HEK293 (cell line): ENCODE measurements around the gene TPCN2.

ENCODE experiments used
- CTCF ChIA-PET: fragments of 350-600 bp; formaldehyde crosslinking; extraction: SDS; loops from one replicate; lab custom pipeline; 2021; ENCODE audit warnings: antibody characterized with exemption; lab: Yijun Ruan, JAX
- POLR2A ChIA-PET: fragments of 300-600 bp; formaldehyde crosslinking; extraction: SDS; loops from one replicate; lab custom pipeline; 2020; ENCODE audit warnings: antibody characterized with exemption, inconsistent platforms; lab: Yijun Ruan, JAX
- H3K27ac ChIP-seq: fragments of 200-500 bp; sonication (Bioruptor generic); 2 replicates; pipeline ENCODE4 v1.5.1; 2014; ENCODE audit warnings: low read depth, low read length, control low read depth, inconsistent platforms; ENCODE audit errors: extremely low read depth
- H3K36me3 ChIP-seq, 2 experiments: fragments of 200-500 bp in 1 of 2; sonication (Bioruptor generic) in 1 of 2; 1 replicate in 1 of 2; 2 replicates in 1 of 2; pipeline ENCODE4 v1.5.1; 2014 to 2017; ENCODE audit warnings: inconsistent platforms in 2 of 2, low read length in 2 of 2; ENCODE audit not compliant: control insufficient read depth in 2 of 2, insufficient read depth in 1 of 2
- H3K4me1 ChIP-seq: fragments of 200-500 bp; sonication (Bioruptor generic); 2 replicates; pipeline ENCODE4 v1.5.1; 2014; ENCODE audit warnings: mild to moderate bottlenecking, low read length, inconsistent platforms; ENCODE audit not compliant: control insufficient read depth, insufficient read depth
- H3K4me3 ChIP-seq: 2 replicates; pipeline ENCODE4 v1.5.1; 2011; ENCODE audit warnings: low read depth, mild to moderate bottlenecking, control low read depth, low read length, moderate library complexity
- H3K9me3 ChIP-seq: fragments of 200-500 bp; sonication (Bioruptor generic); 2 replicates; pipeline ENCODE4 v1.5.1; 2014; ENCODE audit warnings: low read depth, low read length, inconsistent platforms; ENCODE audit not compliant: control insufficient read depth, insufficient read depth
- GLI4 ChIP-seq: fragments of 450-650 bp; formaldehyde crosslinking; IDR thresholded peaks from 2 replicates; pipeline ENCODE4 v1.5.1; 2016; ENCODE audit warnings: missing biosample characterization, missing genetic modification characterization
- HOXC10 ChIP-seq: sonication (generic); formaldehyde crosslinking; IDR thresholded peaks from 2 replicates; pipeline ENCODE4 v1.8.1; 2023; ENCODE audit warnings: mild to moderate bottlenecking, missing genetic modification reagents
- REPIN1 ChIP-seq: fragments of 450-650 bp; formaldehyde crosslinking; IDR thresholded peaks from 2 replicates; pipeline ENCODE4 v1.5.1; 2017; ENCODE audit warnings: missing biosample characterization, missing genetic modification characterization, low read depth
- SP7 ChIP-seq: fragments of 450-650 bp; formaldehyde crosslinking; IDR thresholded peaks from 2 replicates; pipeline ENCODE4 v1.5.1; 2016; ENCODE audit warnings: missing biosample characterization, missing genetic modification characterization
- WT1 ChIP-seq: fragments of 450-650 bp; formaldehyde crosslinking; IDR thresholded peaks from 2 replicates; pipeline ENCODE4 v1.5.1; 2016; ENCODE audit warnings: missing biosample characterization, missing genetic modification characterization
- ZBTB7A ChIP-seq: fragments of 450-650 bp; formaldehyde crosslinking; IDR thresholded peaks from 2 replicates; pipeline ENCODE4 v1.5.1; 2016; ENCODE audit warnings: low read depth, missing biosample characterization, missing genetic modification characterization
- ZIC2 ChIP-seq: fragments of 450-650 bp; formaldehyde crosslinking; IDR thresholded peaks from 2 replicates; pipeline ENCODE4 v1.5.1; 2016; ENCODE audit warnings: missing biosample characterization, missing genetic modification characterization
- ZNF138 ChIP-seq: fragments of 450-650 bp; formaldehyde crosslinking; IDR thresholded peaks from 2 replicates; pipeline ENCODE4 v1.5.1; 2016; ENCODE audit warnings: missing biosample characterization, missing genetic modification characterization, borderline replicate concordance
- ZNF155 ChIP-seq: fragments of 450-650 bp; formaldehyde crosslinking; IDR thresholded peaks from 2 replicates; pipeline ENCODE4 v1.5.1; 2016; ENCODE audit warnings: missing biosample characterization, missing genetic modification characterization
- ZNF292 ChIP-seq: fragments of 450-650 bp; formaldehyde crosslinking; IDR thresholded peaks from 2 replicates; pipeline ENCODE4 v1.5.1; 2016; ENCODE audit warnings: low read depth, missing biosample characterization, missing genetic modification characterization, borderline replicate concordance
- ZNF48 ChIP-seq: fragments of 450-650 bp; formaldehyde crosslinking; IDR thresholded peaks from 2 replicates; pipeline ENCODE4 v1.5.1; 2016; ENCODE audit warnings: missing biosample characterization, missing genetic modification characterization
- ZNF521 ChIP-seq: fragments of 450-650 bp; formaldehyde crosslinking; IDR thresholded peaks from 2 replicates; pipeline ENCODE4 v1.5.1; 2017; ENCODE audit warnings: missing biosample characterization, mild to moderate bottlenecking, missing genetic modification characterization
- ZNF529 ChIP-seq: fragments of 450-650 bp; formaldehyde crosslinking; IDR thresholded peaks from 2 replicates; pipeline ENCODE4 v1.5.1; 2017; ENCODE audit warnings: missing genetic modification characterization, missing biosample characterization; ENCODE audit not compliant: insufficient replicate concordance
- ZNF626 ChIP-seq: fragments of 450-650 bp; sonication (Bioruptor Pico); formaldehyde crosslinking; IDR thresholded peaks from 2 replicates; pipeline ENCODE4 v1.5.1; 2018; ENCODE audit warnings: missing biosample characterization, missing genetic modification characterization, inconsistent platforms
- ZNF677 ChIP-seq: fragments of 450-650 bp; IDR thresholded peaks from 2 replicates; pipeline ENCODE4 v1.5.0; 2018; ENCODE audit warnings: missing biosample characterization, mild to moderate bottlenecking, missing genetic modification characterization, moderate library complexity
- ZNF785 ChIP-seq: fragments of 450-650 bp; formaldehyde crosslinking; IDR thresholded peaks from 2 replicates; pipeline ENCODE4 v1.5.1; 2016; ENCODE audit warnings: missing biosample characterization, missing genetic modification characterization
- ZNF791 ChIP-seq: fragments of 450-650 bp; formaldehyde crosslinking; IDR thresholded peaks from 2 replicates; pipeline ENCODE4 v1.5.1; 2016; ENCODE audit warnings: missing biosample characterization, missing genetic modification characterization
- TF ChIP-seq, protein P1 (sequence below): fragments of 450-650 bp; IDR thresholded peaks from 2 replicates; pipeline ENCODE4 v1.5.1; 2018; ENCODE audit warnings: missing biosample characterization, missing genetic modification characterization
- TF ChIP-seq, protein P2 (sequence below): fragments of 450-650 bp; formaldehyde crosslinking; IDR thresholded peaks from 2 replicates; pipeline ENCODE4; 2016; ENCODE audit warnings: missing biosample characterization, missing genetic modification characterization
- TF ChIP-seq, protein P3 (sequence below): fragments of 450-650 bp; formaldehyde crosslinking; IDR thresholded peaks from 2 replicates; pipeline ENCODE4 v1.5.1; 2016; ENCODE audit warnings: missing biosample characterization, missing genetic modification characterization, borderline replicate concordance
- TF ChIP-seq, protein P4 (sequence below): fragments of 450-650 bp; formaldehyde crosslinking; IDR thresholded peaks from 2 replicates; pipeline ENCODE4 v1.5.1; 2016; ENCODE audit warnings: missing biosample characterization, missing genetic modification characterization

The TPCN2 gene

DNA sequence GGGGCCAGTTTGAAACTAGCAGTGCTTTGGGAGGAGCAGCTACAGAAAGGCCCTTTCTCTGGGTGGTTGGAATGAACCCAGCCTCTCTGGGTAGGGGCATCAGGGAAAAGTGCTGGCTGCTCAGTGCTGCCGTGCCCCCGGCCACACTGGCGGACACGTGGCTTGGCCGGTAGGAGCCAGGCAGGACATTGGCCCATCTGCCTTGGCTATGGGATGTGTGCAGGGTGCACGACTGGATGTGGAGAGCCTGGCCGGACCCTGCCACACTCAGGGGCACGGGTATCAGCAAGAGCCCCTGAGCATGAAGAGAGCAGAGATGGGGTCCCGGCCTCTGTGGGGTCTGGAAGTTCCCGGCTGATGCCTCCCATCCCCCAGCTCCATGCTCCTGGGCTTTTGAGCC is 46.6 kb downstream of the TPCN2 start (continued):
- TF ChIP-seq HOXC10 (CRISPR knock-in tag) (no peak), REPIN1 (tag by site-specific recombination) (no peak), ZNF155 (tag by site-specific recombination) (no peak)
- TF ChIP-seq, all 188 proteins: peak for 0

DNA sequence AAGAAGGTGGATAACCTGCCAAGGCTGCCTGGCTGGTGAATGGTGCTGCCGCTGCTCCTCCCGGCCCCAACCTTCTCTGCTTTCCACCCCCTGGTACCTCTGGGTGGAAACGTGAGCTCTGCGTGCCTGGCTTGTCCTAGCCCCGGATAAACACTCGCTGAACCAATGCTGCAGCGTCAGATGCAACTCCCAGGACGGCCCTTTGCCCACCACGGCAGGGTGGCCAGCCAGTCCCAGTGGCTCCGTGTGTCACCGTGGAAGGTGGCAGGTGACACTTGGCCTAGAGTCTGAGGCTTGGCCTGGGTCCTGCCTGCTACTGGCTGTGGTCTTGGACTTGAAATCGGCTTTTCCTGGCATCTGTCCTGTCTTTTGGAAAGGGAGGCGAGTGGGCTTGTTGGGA is 47.7 kb downstream of the TPCN2 start:
- H3K36me3 ChIP-seq: peaks cover 0 to 14% of the 10 kb centered on the region in 2 experiments; a peak in 1 of 3 replicates
- H3K4me3 ChIP-seq: no peak overlapping the region
- CTCF ChIA-PET: interaction anchor here (0.6 to 1.0 kb wide), 3 partner anchors 10 to 623 kb away, joined by 3 to 5 read pairs (median 3); no protein-coding TSS in a partner anchor
- H3K4me1 ChIP-seq: no peaks in the 10 kb centered on the region
- H3K9me3 ChIP-seq: no peaks in the 10 kb centered on the region
- POLR2A ChIA-PET: no interaction called here
- no peak for TF ChIP-seq ZNF785 (tag by site-specific recombination)
- TF ChIP-seq, protein P1, sequence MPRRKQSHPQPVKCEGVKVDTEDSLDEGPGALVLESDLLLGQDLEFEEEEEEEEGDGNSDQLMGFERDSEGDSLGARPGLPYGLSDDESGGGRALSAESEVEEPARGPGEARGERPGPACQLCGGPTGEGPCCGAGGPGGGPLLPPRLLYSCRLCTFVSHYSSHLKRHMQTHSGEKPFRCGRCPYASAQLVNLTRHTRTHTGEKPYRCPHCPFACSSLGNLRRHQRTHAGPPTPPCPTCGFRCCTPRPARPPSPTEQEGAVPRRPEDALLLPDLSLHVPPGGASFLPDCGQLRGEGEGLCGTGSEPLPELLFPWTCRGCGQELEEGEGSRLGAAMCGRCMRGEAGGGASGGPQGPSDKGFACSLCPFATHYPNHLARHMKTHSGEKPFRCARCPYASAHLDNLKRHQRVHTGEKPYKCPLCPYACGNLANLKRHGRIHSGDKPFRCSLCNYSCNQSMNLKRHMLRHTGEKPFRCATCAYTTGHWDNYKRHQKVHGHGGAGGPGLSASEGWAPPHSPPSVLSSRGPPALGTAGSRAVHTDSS (tag by site-specific recombination): no peak
- TF ChIP-seq, protein P2, sequence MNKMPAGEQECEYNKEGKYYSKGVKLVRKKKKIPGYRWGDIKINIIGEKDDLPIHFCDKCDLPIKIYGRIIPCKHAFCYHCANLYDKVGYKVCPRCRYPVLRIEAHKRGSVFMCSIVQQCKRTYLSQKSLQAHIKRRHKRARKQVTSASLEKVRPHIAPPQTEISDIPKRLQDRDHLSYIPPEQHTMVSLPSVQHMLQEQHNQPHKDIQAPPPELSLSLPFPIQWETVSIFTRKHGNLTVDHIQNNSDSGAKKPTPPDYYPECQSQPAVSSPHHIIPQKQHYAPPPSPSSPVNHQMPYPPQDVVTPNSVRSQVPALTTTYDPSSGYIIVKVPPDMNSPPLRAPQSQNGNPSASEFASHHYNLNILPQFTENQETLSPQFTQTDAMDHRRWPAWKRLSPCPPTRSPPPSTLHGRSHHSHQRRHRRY (tag by site-specific recombination): no peak
- TF ChIP-seq SP7 (tag by site-specific recombination): no peak
- no peak for TF ChIP-seq ZNF626 (tag by site-specific recombination)
- TF ChIP-seq ZIC2 (tag by site-specific recombination): no peak
- no peak for TF ChIP-seq ZNF48 (tag by site-specific recombination)
- TF ChIP-seq ZNF138 (tag by site-specific recombination): no peak
- TF ChIP-seq ZNF521 (tag by site-specific recombination): no peak
- TF ChIP-seq REPIN1 (tag by site-specific recombination): no peak
- TF ChIP-seq ZNF529 (tag by site-specific recombination): no peak
- no peak for TF ChIP-seq GLI4 (tag by site-specific recombination)
- TF ChIP-seq ZNF791 (tag by site-specific recombination): no peak
- no peak overlapping the region for H3K27ac ChIP-seq

DNA sequence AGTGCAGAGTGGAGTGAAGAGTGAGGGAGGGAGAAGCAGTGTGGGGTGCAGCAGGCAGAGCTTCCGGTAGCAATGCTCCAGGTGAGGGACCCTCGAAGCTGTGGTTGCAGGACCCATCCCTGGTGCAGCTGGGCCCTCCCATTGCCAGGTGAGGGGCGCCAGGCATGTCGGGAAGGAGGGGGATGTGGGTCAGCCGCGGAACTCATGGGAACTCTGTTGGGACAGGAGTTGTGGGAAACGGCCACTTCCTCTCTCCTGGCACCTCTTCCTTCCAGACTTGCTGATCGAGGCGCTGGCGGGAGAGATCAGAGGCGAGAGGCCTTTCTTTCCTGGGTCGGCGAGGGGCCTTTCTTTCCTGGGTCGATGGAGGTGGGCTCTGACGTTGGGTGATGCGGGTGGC is 48.5 kb downstream of the TPCN2 start:
- POLR2A ChIA-PET: no interaction called here
- no peaks in the 10 kb centered on the region for H3K9me3 ChIP-seq
- CTCF ChIA-PET: interaction anchor here (0.6 to 1.5 kb wide), 3 partner anchors 9 to 572 kb away, joined by 3 to 5 read pairs (median 4); no protein-coding TSS in a partner anchor

More for the DNA sequence above, 48.5 kb downstream of the TPCN2 start:
- Histone ChIP-seq H3K4me3 (no peak overlapping the region), H3K4me1 (no peaks in the 10 kb centered on the region), H3K27ac (no peak overlapping the region), H3K36me3 (peaks cover 0 to 6% of the 10 kb centered on the region in 2 experiments; a peak in 1 of 3 replicates)
- TF ChIP-seq ZNF677 (no peak), ZBTB7A (tag by site-specific recombination) (no peak), WT1 (no peak), ZNF292 (no peak)
- TF ChIP-seq, protein P3, sequence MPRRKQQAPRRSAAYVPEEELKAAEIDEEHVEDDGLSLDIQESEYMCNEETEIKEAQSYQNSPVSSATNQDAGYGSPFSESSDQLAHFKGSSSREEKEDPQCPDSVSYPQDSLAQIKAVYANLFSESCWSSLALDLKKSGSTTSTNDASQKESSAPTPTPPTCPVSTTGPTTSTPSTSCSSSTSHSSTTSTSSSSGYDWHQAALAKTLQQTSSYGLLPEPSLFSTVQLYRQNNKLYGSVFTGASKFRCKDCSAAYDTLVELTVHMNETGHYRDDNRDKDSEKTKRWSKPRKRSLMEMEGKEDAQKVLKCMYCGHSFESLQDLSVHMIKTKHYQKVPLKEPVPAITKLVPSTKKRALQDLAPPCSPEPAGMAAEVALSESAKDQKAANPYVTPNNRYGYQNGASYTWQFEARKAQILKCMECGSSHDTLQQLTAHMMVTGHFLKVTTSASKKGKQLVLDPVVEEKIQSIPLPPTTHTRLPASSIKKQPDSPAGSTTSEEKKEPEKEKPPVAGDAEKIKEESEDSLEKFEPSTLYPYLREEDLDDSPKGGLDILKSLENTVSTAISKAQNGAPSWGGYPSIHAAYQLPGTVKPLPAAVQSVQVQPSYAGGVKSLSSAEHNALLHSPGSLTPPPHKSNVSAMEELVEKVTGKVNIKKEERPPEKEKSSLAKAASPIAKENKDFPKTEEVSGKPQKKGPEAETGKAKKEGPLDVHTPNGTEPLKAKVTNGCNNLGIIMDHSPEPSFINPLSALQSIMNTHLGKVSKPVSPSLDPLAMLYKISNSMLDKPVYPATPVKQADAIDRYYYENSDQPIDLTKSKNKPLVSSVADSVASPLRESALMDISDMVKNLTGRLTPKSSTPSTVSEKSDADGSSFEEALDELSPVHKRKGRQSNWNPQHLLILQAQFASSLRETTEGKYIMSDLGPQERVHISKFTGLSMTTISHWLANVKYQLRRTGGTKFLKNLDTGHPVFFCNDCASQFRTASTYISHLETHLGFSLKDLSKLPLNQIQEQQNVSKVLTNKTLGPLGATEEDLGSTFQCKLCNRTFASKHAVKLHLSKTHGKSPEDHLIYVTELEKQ: no peak
- TF ChIP-seq, protein P4, sequence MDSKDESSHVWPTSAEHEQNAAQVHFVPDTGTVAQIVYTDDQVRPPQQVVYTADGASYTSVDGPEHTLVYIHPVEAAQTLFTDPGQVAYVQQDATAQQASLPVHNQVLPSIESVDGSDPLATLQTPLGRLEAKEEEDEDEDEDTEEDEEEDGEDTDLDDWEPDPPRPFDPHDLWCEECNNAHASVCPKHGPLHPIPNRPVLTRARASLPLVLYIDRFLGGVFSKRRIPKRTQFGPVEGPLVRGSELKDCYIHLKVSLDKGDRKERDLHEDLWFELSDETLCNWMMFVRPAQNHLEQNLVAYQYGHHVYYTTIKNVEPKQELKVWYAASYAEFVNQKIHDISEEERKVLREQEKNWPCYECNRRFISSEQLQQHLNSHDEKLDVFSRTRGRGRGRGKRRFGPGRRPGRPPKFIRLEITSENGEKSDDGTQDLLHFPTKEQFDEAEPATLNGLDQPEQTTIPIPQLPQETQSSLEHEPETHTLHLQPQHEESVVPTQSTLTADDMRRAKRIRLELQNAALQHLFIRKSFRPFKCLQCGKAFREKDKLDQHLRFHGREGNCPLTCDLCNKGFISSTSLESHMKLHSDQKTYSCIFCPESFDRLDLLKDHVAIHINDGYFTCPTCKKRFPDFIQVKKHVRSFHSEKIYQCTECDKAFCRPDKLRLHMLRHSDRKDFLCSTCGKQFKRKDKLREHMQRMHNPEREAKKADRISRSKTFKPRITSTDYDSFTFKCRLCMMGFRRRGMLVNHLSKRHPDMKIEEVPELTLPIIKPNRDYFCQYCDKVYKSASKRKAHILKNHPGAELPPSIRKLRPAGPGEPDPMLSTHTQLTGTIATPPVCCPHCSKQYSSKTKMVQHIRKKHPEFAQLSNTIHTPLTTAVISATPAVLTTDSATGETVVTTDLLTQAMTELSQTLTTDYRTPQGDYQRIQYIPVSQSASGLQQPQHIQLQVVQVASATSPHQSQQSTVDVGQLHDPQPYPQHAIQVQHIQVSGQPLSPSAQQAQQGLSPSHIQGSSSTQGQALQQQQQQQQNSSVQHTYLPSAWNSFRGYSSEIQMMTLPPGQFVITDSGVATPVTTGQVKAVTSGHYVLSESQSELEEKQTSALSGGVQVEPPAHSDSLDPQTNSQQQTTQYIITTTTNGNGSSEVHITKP (tag by site-specific recombination): no peak
- TF ChIP-seq, protein P1 (tag by site-specific recombination): no peak
